Common myeloid progenitor, CD34-positive (primary cell): Measurements from ENCODE around the gene KAZN.
A peak's percentile ranks its signal among the peaks of the same experiment; 100 is the strongest.

Source experiments
- CTCF ChIA-PET: fragments of 350-600 bp; sonication (Branson Sonifier 250); formaldehyde crosslinking; loops from one replicate; lab custom pipeline; 2021; ENCODE audit warnings: antibody characterized with exemption; lab: Charles Lee
- POLR2A ChIA-PET: fragments of 350-600 bp; sonication (Branson Sonifier 250); formaldehyde crosslinking; loops from one replicate; lab custom pipeline; 2021; ENCODE audit warnings: antibody characterized with exemption; lab: Charles Lee
- DNase-seq, 3 donors: peaks; one replicate each; pipeline versions ENCODE4 v3.0.0 to v3.0.0-alpha.2; 2013
- H3K27ac ChIP-seq, 2 experiments: 1 replicate in 1 of 2; 2 replicates in 1 of 2; pipeline ENCODE4 v1.7.0; 2013; ENCODE audit warnings: inconsistent platforms in 2 of 2, low read length in 2 of 2, mild to moderate bottlenecking in 2 of 2, low read depth in 1 of 2, moderate library complexity in 1 of 2; ENCODE audit not compliant: severe bottlenecking in 2 of 2, insufficient read depth in 1 of 2, poor library complexity in 1 of 2
- H3K27me3 ChIP-seq, 5 experiments: replicated peaks in 2 of 5; 1 replicate in 3 of 5; 2 replicates in 2 of 5; pipeline versions ENCODE4 v1.6.1 to v1.7.0; 2013; ENCODE audit warnings: low read length in 4 of 5, mild to moderate bottlenecking in 2 of 5, moderate library complexity in 2 of 5, inconsistent platforms in 1 of 5; ENCODE audit not compliant: insufficient read depth in 5 of 5, control insufficient read depth in 4 of 5
- H3K36me3 ChIP-seq, 4 experiments: 1 replicate in 2 of 4; 2 replicates in 2 of 4; pipeline versions ENCODE4 v1.6.1 to v1.7.0; 2013; ENCODE audit warnings: low read length in 3 of 4, control low read depth in 1 of 4, mild to moderate bottlenecking in 1 of 4; ENCODE audit not compliant: control insufficient read depth in 4 of 4, insufficient read depth in 4 of 4
- H3K4me1 ChIP-seq, 4 experiments: 1 replicate in 3 of 4; 2 replicates in 1 of 4; pipeline versions ENCODE4 v1.6.1 to v1.7.1; 2013; ENCODE audit warnings: low read length in 3 of 4, mild to moderate bottlenecking in 3 of 4, control low read depth in 1 of 4, inconsistent platforms in 1 of 4, moderate library complexity in 1 of 4; ENCODE audit not compliant: control insufficient read depth in 4 of 4, insufficient read depth in 4 of 4; ENCODE audit errors: control extremely low read depth in 1 of 4
- H3K4me3 ChIP-seq, 7 experiments: 1 replicate in 4 of 7; 2 replicates in 3 of 7; pipeline versions ENCODE4 v1.5.1 to v1.7.0; 2013; ENCODE audit warnings: mild to moderate bottlenecking in 7 of 7, low read length in 6 of 7, moderate library complexity in 6 of 7, inconsistent platforms in 2 of 7, low read depth in 2 of 7, control low read depth in 1 of 7; ENCODE audit not compliant: insufficient read depth in 4 of 7, control insufficient read depth in 1 of 7; ENCODE audit errors: extremely low read depth in 1 of 7
- H3K9me3 ChIP-seq, 5 experiments: 1 replicate in 4 of 5; 2 replicates in 1 of 5; pipeline versions ENCODE4 v1.6.1 to v1.7.1; 2013; ENCODE audit warnings: low read length in 4 of 5, mild to moderate bottlenecking in 2 of 5, inconsistent platforms in 1 of 5, low read depth in 1 of 5, moderate library complexity in 1 of 5; ENCODE audit not compliant: control insufficient read depth in 4 of 5, insufficient read depth in 2 of 5; ENCODE audit errors: control extremely low read depth in 1 of 5
- WGBS: methylation state at CpG from one replicate; pipeline ENCODE4 v1.1.5; 2013; ENCODE audit not compliant: insufficient coverage; 5-methylcytosine and 5-hydroxymethylcytosine counted together

KAZN gene

GRCh38 chr1:14739082-14739832 lies 140.8 kb downstream of the KAZN start:
- POLR2A ChIA-PET = interaction anchor here (1.7 kb wide), 1 partner anchor 9 kb away, joined by 4 read pairs; no protein-coding TSS in a partner anchor
- CTCF ChIA-PET = interaction anchor here (0.7 to 1.9 kb wide), 4 partner anchors 10 to 1223 kb away, joined by 3 to 5 read pairs (median 3); no protein-coding TSS in a partner anchor
- no peak overlapping the region for H3K27ac ChIP-seq

GRCh38 chr1:14740016-14740415 lies 141.5 kb downstream of the KAZN start:
- Histone ChIP-seq H3K4me1 (peaks cover 13 to 70% (median 48%) of the 10 kb centered on the region in 4 experiments), H3K27ac (no peak overlapping the region), H3K27me3 (no peaks in the 10 kb centered on the region), H3K36me3 (no peaks in the 10 kb centered on the region), H3K9me3 (no peaks in the 10 kb centered on the region), H3K4me3 (no peak overlapping the region)
- CTCF ChIA-PET = no interaction called here
- WGBS = 47% methylated on average over 8 of the region's 8 CpGs
- POLR2A ChIA-PET = interaction anchor here (1.7 kb wide), 1 partner anchor 8 kb away, joined by 4 read pairs; no protein-coding TSS in a partner anchor
- peak in 1 of 3 donors; percentile 36 for DNase-seq

More at GRCh38 chr1:14739082-14739832, 140.8 kb downstream of the KAZN start:
- H3K9me3 ChIP-seq = no peaks in the 10 kb centered on the region
- no peaks in the 10 kb centered on the region for H3K36me3 ChIP-seq
- no peaks in the 10 kb centered on the region for H3K27me3 ChIP-seq
- H3K4me1 ChIP-seq = peaks cover 13 to 70% (median 48%) of the 10 kb centered on the region in 4 experiments
- H3K4me3 ChIP-seq = peak overlapping the region in 1 of 7 experiments; percentile 8
- WGBS = 56% methylated on average over 11 of the region's 16 CpGs
- peak; percentile 69 to 92 (median 89) for DNase-seq

- no peak overlapping the region for H3K4me3 ChIP-seq
- no peak for DNase-seq
- H3K36me3 ChIP-seq = no peaks in the 10 kb centered on the region
- no peaks in the 10 kb centered on the region for H3K27me3 ChIP-seq
- 96% methylated on average over 5 of the region's 5 CpGs for WGBS
- H3K4me1 ChIP-seq = peaks cover 13 to 61% (median 41%) of the 10 kb centered on the region in 4 experiments
- ChIA-PET POLR2A (no interaction called here), CTCF (interaction anchor here (1.1 to 1.4 kb wide), 2 partner anchors 10 to 79 kb away, joined by 3 to 4 read pairs; no protein-coding TSS in a partner anchor)
- no peak overlapping the region for H3K27ac ChIP-seq
- H3K9me3 ChIP-seq = no peaks in the 10 kb centered on the region
Observed at GRCh38 chr1:14741082-14741481, 142.6 kb downstream of the KAZN start.

- Histone ChIP-seq H3K36me3 (no peaks in the 10 kb centered on the region), H3K27ac (no peak overlapping the region), H3K4me1 (peaks cover 11 to 59% (median 38%) of the 10 kb centered on the region in 4 experiments), H3K9me3 (no peaks in the 10 kb centered on the region), H3K4me3 (no peak overlapping the region), H3K27me3 (no peaks in the 10 kb centered on the region)
- ChIA-PET CTCF (interaction anchor here (1.1 to 1.4 kb wide), 2 partner anchors 10 to 80 kb away, joined by 3 to 4 read pairs; no protein-coding TSS in a partner anchor), POLR2A (no interaction called here)
- no peak for DNase-seq
- no CpG with 5 or more reads among the region's 2 CpGs for WGBS
Observed at GRCh38 chr1:14741532-14741931, 143.0 kb downstream of the KAZN start.

DNA sequence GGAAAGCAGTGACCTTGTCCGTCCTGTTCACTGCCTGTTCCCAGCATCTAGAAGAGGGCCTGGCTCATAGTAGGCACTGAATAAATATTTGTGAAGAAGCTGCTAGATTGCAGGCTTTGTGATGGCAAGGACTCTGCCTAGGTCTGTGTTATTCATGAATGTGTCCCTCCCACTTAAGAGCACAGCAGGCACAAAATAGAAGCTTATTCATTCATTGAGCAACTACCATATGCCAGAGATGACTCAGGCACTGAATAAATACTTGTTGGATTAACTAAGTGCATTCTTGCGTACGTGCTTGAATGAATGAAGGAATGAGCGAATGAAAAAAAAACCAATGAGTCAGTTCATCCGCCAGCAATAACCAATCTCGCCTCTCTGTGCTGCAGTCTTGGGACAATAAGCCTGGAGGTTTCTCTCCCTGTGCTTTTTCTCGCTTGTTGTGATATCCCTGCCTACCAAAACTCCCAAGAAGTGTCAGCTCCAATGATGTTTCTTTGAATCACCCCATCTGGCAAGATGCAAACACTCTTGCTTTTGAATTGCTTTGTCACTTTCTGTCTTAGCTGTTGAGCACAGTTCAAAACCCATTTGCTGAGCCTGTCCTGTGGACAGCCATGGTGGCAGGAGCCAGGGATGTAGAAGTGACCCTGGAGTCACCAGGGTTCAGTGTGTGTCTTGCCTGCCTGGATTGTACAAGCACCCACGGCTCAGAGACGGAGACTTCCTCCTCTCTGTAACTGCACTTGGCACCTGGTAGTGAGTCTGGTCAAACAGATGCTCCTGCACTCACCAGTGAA lies 143.9 kb downstream of the KAZN start:
- 86% methylated on average over 9 of the region's 9 CpGs for WGBS
- POLR2A ChIA-PET = no interaction called here
- Histone ChIP-seq H3K36me3 (no peaks in the 10 kb centered on the region), H3K27me3 (no peaks in the 10 kb centered on the region), H3K27ac (no peak overlapping the region), H3K9me3 (no peaks in the 10 kb centered on the region), H3K4me1 (peaks cover 6 to 51% (median 30%) of the 10 kb centered on the region in 4 experiments), H3K4me3 (no peak overlapping the region)
- no peak for DNase-seq
- CTCF ChIA-PET = interaction anchor here (1.1 to 1.4 kb wide), 2 partner anchors 11 to 81 kb away, joined by 3 to 4 read pairs; no protein-coding TSS in a partner anchor

- H3K27ac ChIP-seq = no peak overlapping the region
- no peaks in the 10 kb centered on the region for H3K9me3 ChIP-seq
- ChIA-PET POLR2A (no interaction called here), CTCF (no interaction called here)
- no peaks in the 10 kb centered on the region for H3K36me3 ChIP-seq
- 93% methylated on average over 3 of the region's 6 CpGs for WGBS
- no peak overlapping the region for H3K4me3 ChIP-seq
- peaks cover 6 to 41% (median 21%) of the 10 kb centered on the region in 4 experiments for H3K4me1 ChIP-seq
- no peaks in the 10 kb centered on the region for H3K27me3 ChIP-seq
- DNase-seq = no peak
Observed at GRCh38 chr1:14743368-14743767, 144.9 kb downstream of the KAZN start.
